Measurements from ENCODE around the gene PFKFB4. TPM values are rescaled to one million over a fixed set of nuclear protein-coding genes. Genes with fewer than 3 reads are reported as not detected.

Gene PFKFB4
- total RNA-seq, 1 experiment from 2014 or later = 5.2 TPM

- no peak for DNase-seq (ENCODE audit: low spot score)
Observed at GRCh38 chr3:48585411-48585810, 28.8 kb upstream of the PFKFB4 start.

GRCh38 chr3:48584836-48585235 lies 28.2 kb upstream of the PFKFB4 start:
- DNase-seq (ENCODE audit: low spot score) = no peak

GRCh38 chr3:48581621-48582481 lies 25.2 kb upstream of the PFKFB4 start:
- DNase-seq (ENCODE audit: low spot score) = no peak

- no peak for DNase-seq (ENCODE audit: low spot score)
Observed at GRCh38 chr3:48576647-48577046, 20.0 kb upstream of the PFKFB4 start.

- DNase-seq (ENCODE audit: low spot score) = no peak
Observed at GRCh38 chr3:48575366-48575765, 18.8 kb upstream of the PFKFB4 start.

GRCh38 chr3:48573973-48574585 lies 17.5 kb upstream of the PFKFB4 start:
- no peak for DNase-seq (ENCODE audit: low spot score)

- no peak for DNase-seq (ENCODE audit: low spot score)
Observed at GRCh38 chr3:48572517-48572916, 15.9 kb upstream of the PFKFB4 start.

GRCh38 chr3:48571938-48572337 lies 15.3 kb upstream of the PFKFB4 start:
- DNase-seq (ENCODE audit: low spot score) = no peak

GRCh38 chr3:48569808-48570450 lies 13.3 kb upstream of the PFKFB4 start:
- no peak for DNase-seq (ENCODE audit: low spot score)

- DNase-seq (ENCODE audit: low spot score) = no peak
Observed at GRCh38 chr3:48569400-48569799, 12.8 kb upstream of the PFKFB4 start.

GRCh38 chr3:48568476-48568875 lies 11.9 kb upstream of the PFKFB4 start:
- no peak for DNase-seq (ENCODE audit: low spot score)

- no peak for DNase-seq (ENCODE audit: low spot score)
Observed at GRCh38 chr3:48567500-48567899, 10.9 kb upstream of the PFKFB4 start.

GRCh38 chr3:48567090-48567489 lies 10.5 kb upstream of the PFKFB4 start:
- DNase-seq (ENCODE audit: low spot score) = no peak

GRCh38 chr3:48566401-48566760 lies 9.8 kb upstream of the PFKFB4 start:
- no peak for DNase-seq (ENCODE audit: low spot score)

GRCh38 chr3:48565591-48566400 lies 9.2 kb upstream of the PFKFB4 start:
- DNase-seq (ENCODE audit: low spot score) = peak; percentile 66

- no peak for DNase-seq (ENCODE audit: low spot score)
Observed at GRCh38 chr3:48565186-48565585, 8.6 kb upstream of the PFKFB4 start.

GRCh38 chr3:48564667-48565066 lies 8.1 kb upstream of the PFKFB4 start:
- no peak for DNase-seq (ENCODE audit: low spot score)

GRCh38 chr3:48564022-48564421 lies 7.4 kb upstream of the PFKFB4 start:
- DNase-seq (ENCODE audit: low spot score) = peak; percentile 72

GRCh38 chr3:48563382-48563918 lies 6.8 kb upstream of the PFKFB4 start, which contains the start of gene UCN2:
TSS of gene UCN2 (minus strand) at chr3:48563781. CDS start at chr3:48563124, 657 bp downstream.
- DNase-seq (ENCODE audit: low spot score) = no peak

- no peak for DNase-seq (ENCODE audit: low spot score)
Observed at GRCh38 chr3:48562367-48563095, 5.9 kb upstream of the PFKFB4 start.
